HG03442 (cell line): ENCODE data around the gene PDE1C.

Source experiments
- ATAC-seq: cut with Tn5 transposase; IDR thresholded peaks from one replicate; pipeline ENCODE4 v1.9.1; 2021; ENCODE audit warnings: mild to moderate bottlenecking, moderate library complexity; ENCODE audit not compliant: unreplicated experiment

PDE1C gene

GRCh38 chr7:31997423-31997822 lies 72.8 kb downstream of the PDE1C start:
- no peak for ATAC-seq

- no peak for ATAC-seq
Measured at GRCh38 chr7:31995134-31995533, 75.1 kb downstream of the PDE1C start.

- no peak for ATAC-seq
Measured at GRCh38 chr7:31991846-31992245, 78.4 kb downstream of the PDE1C start.

GRCh38 chr7:31991406-31991805 lies 78.8 kb downstream of the PDE1C start:
- ATAC-seq = no peak

GRCh38 chr7:31986878-31987518 lies 83.2 kb downstream of the PDE1C start:
- no peak for ATAC-seq

GRCh38 chr7:31982962-31983361 lies 87.2 kb downstream of the PDE1C start:
- no peak for ATAC-seq

GRCh38 chr7:31981874-31982390 lies 88.3 kb downstream of the PDE1C start:
- ATAC-seq = no peak

GRCh38 chr7:31979690-31980330 lies 90.4 kb downstream of the PDE1C start:
- ATAC-seq = no peak

- no peak for ATAC-seq
Measured at GRCh38 chr7:31975546-31975945, 94.7 kb downstream of the PDE1C start.

- ATAC-seq = no peak
Measured at GRCh38 chr7:31974351-31974750, 95.9 kb downstream of the PDE1C start.

GRCh38 chr7:31971049-31971667 lies 99.0 kb downstream of the PDE1C start:
- ATAC-seq = no peak

- ATAC-seq = no peak
Measured at GRCh38 chr7:31970501-31970900, 99.7 kb downstream of the PDE1C start.

- ATAC-seq = no peak
Measured at GRCh38 chr7:31963569-31964175, 106.5 kb downstream of the PDE1C start.

GRCh38 chr7:31962246-31962645 lies 108.0 kb downstream of the PDE1C start:
- ATAC-seq = no peak

- no peak for ATAC-seq
Measured at GRCh38 chr7:31958226-31958625, 112.0 kb downstream of the PDE1C start.

- ATAC-seq = no peak
Measured at GRCh38 chr7:31957756-31958155, 112.5 kb downstream of the PDE1C start.

GRCh38 chr7:31957090-31957720 lies 113.0 kb downstream of the PDE1C start:
- no peak for ATAC-seq

GRCh38 chr7:31955641-31956040 lies 114.6 kb downstream of the PDE1C start:
- no peak for ATAC-seq

GRCh38 chr7:31955021-31955420 lies 115.2 kb downstream of the PDE1C start:
- ATAC-seq = no peak

- no peak for ATAC-seq
Measured at GRCh38 chr7:31954500-31954899, 115.7 kb downstream of the PDE1C start.

- no peak for ATAC-seq
Measured at GRCh38 chr7:31953432-31953831, 116.8 kb downstream of the PDE1C start.
